HG02981 (cell line): ENCODE data around the gene FCRL6.
A peak's percentile ranks its signal among the peaks of the same experiment; 100 is the strongest.

Experiments
- ATAC-seq: cut with Tn5 transposase; IDR thresholded peaks from one replicate; pipeline ENCODE4 v1.9.1; 2021; ENCODE audit warnings: mild to moderate bottlenecking, moderate library complexity; ENCODE audit not compliant: unreplicated experiment

Gene FCRL6

DNA sequence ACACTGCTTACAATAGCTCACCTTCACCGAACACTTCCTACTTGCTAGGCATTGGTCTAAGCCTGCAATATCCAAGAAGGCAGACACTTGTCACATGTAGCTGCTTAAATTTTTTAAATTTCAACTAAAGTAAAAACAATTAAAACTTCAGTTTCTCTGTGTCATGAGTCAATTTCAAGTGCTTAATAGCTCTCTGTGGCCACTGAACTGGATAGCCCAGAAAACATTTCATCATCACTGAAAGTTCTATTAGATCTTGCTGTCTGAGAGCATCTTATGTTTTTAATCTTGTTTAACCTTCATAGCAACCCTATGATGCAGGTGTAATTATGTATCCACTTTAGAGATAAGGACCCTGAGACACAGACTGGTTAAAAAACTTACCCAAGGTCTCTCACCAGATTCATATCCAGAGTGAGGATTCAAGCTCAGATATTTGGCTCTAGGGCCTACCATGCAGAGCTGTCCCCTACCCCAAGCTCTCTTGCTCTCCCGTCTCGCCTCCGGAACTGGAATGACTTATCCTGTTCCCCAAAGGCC lies 2.6 kb upstream of the FCRL6 start:
- ATAC-seq, result no peak

DNA sequence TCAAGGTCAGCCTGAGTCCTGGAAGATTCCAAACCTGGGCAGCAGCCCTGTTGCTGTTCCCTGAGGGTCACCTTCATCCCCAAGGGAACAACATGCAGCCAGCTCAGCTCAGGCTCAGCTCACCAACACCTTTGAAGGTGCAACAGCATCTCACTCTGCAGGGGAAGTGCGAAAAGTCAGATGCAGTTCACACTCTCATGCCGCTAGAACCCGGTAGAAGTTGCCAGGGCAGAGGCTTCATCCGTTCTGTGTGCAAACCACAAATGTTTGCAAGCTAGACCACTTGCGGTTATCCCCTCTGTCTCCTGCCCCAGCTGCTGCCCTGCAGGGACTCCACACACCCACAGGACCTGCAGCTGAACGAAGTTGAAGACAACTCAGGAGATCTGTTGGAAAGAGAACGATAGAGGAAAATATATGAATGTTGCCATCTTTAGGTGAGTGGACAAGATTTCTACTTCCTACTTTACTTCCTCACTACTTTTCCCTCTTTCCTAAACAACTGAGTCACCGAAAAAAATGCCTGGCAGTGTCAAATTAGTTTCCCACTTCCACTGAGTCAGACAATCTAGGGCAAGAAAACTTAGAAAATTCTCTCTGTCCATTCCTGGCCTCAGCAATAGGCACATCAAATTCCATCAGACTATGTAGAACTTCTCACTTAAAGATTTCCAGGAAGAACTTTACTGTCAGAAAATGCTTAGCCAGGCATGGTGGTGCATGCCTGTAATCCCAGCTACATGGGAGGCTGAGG lies 1.8 kb upstream of the FCRL6 start:
- peak; percentile 45 for ATAC-seq

DNA sequence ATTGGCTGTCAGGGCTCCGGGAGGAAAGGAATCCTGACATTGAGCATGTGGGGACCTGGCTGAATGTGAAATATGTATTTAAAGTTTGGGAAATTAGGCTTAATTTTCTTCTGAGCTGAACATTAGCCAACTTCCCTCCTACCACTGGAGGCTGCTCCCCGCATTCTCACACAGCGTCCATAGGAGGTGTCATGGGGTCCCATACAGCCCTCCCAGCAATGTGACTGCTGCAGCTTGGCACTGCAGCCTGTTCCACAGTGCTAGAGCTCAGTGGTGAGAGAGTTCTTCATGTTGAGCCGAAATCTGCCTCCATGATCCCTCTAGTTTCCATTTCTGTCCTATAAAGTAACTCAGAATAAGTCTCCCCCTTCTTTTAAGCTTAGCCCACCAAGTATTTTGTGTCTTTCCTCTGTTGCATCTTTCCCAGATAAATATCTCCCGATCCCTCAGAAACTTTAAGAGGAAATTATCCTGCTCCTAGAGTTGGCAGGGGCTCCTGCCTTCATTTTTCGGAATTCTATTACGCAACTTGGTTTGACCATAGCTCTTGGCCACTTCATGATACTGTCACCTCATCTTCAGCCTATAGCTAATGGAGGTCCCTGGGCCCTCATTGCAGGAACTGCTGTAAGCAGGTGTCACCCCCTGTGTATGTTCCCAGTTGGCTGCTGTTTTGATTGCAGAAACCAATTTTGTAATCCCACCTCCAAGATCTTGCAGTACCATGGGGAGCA lies 2.0 kb downstream of the FCRL6 start:
- ATAC-seq, result no peak

DNA sequence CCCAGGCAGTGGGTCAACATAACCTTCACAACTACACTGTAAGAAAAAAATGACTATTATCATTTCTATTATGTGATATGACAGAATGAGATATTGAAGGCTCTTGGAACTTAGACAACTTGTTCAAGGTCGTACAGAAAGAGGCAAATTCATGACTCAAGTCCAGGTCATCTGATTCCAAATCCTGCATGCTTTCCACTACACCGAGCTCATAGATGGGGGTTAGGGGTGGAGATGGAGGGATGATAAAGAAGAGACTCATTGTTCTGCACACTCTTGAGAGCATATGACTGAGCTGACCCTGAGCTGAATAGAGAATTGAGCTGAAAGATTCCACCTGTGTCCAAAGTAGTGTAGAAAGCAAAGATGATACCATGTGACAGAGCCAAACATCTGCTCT lies 2.8 kb downstream of the FCRL6 start:
- ATAC-seq, result no peak

DNA sequence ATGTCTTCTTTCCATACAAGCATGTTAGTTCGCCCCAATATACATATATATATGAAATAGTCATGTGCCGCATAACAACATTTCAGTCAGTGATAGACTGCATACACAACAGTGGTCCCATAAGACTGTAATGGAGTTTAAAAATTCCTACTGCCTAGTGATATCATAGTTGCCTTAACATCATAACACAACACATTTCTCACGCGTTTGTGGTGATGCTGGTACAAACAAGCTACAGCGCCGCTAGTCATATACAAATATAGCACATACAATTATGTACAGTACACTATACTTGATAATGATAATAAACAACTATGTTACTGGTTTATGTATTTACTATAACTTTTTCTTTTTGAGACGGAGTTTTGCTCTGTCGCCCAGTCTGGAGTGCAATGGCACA lies 13.8 kb downstream of the FCRL6 start:
- no peak for ATAC-seq

DNA sequence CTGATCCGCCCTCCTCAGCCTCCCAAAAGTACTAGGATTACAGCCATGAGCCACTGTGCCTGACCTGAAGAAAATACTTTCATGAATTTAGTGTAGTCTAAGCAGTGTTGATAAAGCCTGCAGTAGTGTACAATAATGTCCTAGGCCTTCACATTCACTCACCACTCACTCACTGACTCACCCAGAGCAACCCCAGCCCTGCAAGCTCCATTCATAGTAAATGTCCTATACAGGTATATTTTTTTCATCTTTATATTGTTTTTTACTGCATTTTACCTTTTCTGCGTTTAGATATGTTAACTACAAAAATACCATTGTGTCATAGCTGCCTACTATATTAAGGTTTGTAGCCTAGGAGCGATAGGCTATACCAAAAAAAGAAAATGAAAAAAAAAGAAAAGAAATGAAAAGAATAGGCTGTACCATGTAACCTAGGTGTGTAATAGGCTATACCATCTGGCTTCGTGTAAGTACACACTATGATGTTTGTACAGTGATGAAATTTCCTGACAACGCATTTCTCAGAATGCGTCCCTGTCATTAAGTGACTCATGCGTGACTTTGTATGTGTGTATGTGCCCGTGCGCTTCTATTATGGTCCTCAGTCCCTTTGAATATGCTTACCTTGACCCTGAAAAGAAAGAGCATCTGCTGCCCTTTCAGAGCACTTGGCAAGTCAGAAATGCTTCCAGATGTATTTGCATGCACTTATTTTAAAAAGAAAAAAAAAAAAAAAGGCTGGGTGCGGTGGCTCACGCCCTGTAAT lies 15.3 kb downstream of the FCRL6 start:
- ATAC-seq, result no peak

DNA sequence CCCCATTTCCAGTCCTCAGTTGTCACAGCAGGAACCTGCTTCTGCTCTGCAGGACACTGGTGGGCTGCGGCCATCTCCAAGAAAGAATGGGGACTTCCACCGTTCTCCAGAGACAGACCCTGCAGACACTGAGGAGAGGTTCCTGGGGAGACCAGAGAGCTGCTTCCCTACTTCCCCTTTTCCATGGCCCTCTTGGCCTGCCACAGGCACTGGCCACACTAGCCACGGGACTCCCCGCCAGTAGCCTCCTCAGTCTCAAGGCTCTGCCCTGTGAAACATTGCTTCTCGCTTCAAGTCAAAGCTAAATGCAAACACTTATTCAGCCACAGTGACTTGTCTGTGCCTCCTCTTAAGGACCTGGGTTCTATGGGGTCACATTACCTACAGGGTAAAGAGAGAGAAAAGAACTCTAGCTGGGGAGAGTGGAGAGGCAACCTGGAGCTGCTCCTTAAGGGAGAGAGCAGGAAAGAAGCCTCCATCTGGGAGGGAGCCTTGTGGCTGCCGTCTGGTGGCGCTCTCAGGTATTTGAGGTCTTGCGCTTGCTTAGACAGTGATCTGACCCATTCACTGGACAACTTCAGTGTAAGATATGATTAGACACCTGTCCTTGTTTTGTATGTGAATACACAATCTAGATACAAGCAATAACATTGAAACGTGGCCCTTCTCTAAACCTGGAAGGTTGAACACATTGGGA lies 19.2 kb downstream of the FCRL6 start:
- ATAC-seq, result no peak

DNA sequence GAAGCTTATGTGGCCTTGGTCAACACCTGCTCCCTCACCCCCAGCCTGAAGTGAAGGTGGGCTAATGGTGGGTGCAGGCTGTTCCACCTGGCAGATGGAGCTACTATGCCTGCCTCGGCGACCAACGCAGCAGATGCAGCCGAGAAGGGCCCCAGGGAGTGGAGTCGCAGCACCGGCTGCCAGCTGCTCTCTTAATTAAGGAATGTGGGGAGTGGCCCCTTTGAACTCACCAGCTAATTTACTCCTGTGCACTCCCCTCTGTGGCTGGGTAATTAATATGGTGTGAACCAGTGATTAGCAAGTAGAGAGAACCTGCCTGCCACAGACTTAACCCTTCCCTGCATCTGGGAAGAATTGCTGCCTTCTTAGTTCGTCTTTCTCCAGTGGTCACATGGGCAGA lies 21.2 kb downstream of the FCRL6 start:
- no peak for ATAC-seq

DNA sequence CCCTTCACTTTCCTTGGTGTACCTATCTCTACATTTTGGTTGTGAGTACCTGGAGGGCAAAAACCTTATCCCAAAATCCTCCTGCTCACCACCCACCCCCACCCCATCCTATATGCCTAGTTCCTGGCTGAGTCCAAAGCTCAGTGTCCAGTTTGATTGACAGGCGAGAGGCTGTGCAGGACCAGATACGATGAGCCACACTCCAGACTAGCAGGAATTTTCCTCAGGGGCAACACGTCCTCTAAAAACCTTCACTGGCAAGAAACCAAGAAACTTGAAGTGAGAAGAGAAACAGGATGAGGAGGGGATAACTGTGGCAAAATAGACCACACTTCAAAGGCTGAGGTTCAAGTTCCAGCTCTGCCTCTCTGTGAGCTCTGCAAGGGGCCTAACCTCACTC lies 23.4 kb downstream of the FCRL6 start:
- ATAC-seq, result no peak

DNA sequence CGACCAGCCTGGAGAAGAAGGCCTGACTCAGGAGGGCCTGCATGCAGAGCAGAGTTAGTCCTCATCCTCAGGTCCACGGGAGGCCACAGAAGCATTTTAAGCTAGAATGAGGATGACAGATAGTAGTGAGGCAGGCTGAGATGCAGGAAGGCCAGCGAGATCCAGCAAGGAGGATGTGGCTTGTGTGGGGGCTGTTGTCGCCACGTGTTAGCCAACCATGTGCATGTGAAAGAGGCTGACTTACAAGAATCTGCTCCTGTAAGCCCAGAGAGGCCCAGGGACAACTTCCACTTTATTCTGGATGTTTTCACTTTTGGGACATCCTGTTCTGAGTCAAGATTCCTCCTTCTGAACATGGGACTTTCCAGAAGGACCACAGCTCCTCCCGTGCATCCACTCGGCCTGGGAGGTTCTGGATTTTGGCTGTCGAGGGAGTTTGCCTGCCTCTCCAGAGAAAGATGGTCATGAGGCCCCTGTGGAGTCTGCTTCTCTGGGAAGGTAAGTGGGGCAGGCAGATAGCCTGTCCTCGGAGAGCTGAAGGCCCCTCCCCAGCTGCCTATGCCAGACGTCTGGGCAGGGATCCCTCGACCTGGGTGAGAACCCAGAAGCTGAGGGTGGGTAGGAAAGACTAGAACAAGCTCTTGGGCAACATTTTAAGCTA lies 24.4 kb downstream of the FCRL6 start, which contains the start of gene SLAMF8:
Gene SLAMF8 (plus strand): TSS at position 433 of the 661 bp plus-strand sequence. CDS start 26 bp downstream, at position 459.
- peak; percentile 45 for ATAC-seq

DNA sequence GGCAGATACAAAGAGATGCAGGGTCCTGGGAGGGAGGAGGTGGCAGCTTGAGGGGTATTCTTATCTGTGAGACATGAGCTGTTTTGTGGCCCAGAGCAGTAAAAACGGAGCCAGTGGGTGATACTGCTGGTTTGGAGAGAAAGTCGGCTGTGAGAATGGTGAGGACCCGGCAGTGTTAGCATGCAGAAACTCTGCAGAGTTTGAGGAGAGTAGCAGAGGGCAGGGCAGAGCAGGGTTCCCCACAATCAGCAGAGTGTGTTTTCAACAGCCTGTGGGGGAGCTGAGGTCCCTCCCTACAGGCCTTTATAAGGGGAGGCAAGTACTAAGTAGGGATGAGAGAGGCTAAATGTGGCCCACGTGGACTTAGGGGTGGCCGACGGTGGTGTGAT lies 24.9 kb downstream of the FCRL6 start:
- no peak for ATAC-seq

DNA sequence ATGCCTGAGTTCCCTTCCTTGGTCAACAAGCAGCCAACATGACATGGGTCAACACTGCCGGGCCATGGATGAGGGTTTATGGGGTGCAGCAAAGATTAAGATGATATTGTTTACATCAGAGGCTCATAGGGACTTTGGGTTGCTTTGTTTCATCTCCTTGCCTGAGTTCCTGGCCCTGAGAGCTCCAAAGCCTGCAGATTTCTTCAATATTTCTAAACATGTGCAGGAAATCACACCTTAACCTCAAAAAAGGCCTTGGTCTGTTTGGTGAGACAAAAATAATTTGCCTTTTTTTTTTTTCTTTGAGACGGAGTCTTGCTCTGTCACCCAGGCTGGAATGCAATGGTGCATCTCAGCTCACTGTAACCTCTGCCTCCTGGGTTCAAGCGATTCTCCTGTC lies 25.4 kb downstream of the FCRL6 start:
- ATAC-seq, result no peak

DNA sequence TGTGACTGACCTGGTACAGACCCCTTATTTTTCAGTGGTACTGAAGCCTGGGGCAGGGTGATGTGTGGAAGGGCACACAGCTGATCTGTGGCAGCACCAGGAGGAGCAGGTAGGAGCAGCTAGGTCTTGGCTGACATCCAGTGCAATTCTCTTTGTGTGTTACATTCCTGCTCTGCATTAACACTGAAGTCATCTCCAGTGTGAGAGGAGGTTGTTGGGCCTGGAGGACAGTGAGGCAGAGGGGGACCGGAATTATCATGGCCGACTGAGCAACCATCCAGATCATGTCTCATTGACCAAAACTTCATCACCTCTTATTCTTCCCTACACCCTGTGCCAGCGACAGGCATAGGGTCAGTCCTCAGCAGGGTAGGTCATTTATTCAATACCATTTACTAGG lies 26.0 kb downstream of the FCRL6 start:
- ATAC-seq, result no peak

DNA sequence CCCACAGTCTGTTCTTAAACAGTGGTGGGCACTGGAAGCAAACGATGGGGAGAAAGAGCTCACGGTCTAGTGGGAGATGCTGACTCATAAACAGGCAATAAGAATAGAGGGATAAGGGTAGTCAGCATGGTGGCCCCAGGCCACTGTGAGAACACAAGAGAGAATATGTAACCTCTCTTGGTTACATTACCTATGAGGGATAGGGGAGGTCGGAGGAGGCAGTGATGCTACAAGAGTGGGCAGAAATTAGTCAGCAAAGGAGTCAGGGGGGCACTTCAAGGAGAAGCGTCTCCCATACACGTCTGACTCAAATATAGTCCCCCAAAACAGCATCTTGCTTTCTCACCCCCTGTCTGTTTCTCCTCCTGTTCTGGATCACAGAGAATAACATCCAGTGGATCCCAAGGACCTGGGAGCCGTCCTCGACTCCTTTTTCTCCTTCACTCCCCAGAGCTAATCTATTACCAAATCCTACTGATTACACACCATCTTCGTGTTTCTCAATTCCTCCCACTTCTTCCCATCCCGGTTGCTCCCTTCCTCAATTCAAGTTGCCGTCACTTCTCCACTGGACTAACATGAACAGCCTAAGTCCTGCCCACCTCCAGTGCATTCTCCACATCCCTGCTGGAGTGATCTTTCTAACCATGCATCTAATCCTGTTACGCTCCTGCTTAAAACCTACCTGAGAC lies 26.6 kb downstream of the FCRL6 start:
- no peak for ATAC-seq

DNA sequence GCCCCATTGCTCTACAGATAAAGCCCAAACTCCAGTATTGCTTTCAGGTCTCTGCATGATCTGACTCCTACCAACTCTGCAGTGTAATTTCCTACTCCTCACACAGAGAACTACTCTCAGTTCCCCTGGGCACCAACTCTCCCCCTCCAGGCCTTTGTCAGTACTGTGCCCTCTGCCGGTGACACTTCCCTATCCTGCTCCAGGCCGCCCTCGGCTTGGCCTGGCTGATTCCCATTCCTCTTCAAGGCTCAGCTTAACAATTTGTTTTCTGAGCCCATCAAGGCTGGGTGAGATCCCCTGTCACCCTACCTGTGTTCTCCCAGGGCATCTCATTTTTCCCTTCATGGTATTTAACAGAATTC lies 27.1 kb downstream of the FCRL6 start:
- peak; percentile 78 for ATAC-seq

DNA sequence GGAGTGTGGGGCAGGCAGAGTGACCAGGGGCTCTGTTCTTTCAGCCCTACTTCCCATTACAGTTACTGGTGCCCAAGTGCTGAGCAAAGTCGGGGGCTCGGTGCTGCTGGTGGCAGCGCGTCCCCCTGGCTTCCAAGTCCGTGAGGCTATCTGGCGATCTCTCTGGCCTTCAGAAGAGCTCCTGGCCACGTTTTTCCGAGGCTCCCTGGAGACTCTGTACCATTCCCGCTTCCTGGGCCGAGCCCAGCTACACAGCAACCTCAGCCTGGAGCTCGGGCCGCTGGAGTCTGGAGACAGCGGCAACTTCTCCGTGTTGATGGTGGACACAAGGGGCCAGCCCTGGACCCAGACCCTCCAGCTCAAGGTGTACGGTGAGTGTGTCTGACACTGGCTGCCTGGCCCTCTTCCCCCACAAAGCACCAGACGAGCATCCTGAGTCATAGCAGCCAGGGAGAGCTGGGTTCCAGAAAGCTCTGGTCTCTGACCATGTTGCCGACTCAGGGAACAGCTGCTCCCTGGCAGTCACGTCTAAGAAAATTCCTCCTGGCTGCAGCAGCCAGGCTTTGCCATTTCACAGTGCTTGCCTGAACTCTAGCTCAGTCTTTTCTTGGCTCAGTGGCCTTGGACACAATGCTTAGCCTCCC lies 27.8 kb downstream of the FCRL6 start:
- no peak for ATAC-seq

DNA sequence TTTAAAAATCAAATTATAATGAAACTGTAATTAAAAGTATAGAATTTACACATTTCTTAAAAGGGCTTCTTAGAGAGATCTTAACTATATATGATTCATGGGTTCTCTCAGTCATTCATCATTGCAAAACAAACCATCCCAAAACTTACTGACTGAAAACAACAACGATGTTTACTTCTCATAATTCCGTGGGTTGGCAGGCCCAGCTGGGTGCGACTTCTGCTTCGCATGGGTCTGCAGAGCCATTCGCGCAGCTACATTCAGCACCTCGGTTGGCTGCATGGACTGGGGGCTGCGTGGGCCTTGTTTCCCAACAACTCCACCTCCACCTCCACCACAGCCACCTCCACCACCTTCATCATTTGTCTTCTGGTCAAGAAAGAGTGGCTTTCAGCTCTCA lies 28.6 kb downstream of the FCRL6 start:
- no peak for ATAC-seq

DNA sequence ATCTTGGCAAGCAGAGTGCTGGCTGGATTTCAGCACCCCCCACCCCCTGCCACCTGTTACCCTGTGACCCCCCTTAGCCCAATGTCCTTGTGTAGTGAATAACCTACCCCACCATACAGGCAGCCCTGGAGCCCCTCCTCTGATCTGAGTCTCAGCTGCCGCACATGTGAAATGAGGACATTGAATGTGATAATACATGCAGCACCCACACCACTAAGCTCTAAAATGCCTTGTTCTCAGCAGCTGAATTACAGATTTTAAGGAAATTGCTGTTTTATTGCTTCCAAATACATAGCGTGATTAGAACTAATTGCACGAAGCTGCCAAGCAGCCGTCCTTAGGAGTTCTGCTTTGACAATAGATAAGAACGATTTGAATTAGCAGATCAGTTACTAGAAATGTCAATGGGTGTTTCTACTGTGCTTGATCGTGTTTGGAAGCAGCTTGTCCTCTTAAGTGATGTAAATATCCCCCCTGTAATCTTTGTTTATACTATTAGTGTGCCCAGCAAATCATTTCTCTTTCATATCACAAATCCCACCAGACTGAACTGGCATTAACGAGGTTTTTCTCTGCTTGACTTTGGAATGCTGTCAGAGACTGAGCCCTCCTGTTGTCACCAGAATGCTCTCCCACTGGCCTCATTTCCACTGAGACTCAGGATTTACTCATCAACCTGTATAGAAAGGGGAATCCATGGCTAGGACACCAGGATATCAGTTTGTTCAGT lies 29.4 kb downstream of the FCRL6 start:
- no peak for ATAC-seq

DNA sequence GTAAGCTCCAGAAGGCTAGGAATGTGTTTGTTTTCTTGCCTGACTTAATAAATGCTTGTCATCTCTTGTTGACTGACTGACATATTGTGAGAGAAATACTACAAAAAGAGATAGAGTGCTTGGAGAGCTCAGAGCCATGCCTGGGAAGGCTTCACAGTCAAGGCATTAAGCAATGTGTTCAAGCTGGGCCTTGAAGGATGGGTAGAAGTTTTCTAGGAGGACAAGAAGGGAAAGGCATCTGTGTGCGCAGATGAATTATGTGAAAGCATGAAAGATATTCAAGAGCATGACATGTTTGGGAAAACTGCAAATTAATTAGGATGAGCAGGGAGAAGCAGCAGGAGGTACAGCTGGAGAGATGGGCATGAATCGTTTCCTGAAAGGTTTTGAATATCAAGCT lies 30.1 kb downstream of the FCRL6 start:
- no peak for ATAC-seq
